Stimulated activated CD8-positive, alpha-beta memory T cell treated with anti-CD3 and anti-CD28 coated beads, Interleukin-4, amount 100 ng/mL, for 48 hours (primary cell): Measurements from ENCODE around the gene NVL.
A peak's percentile ranks its signal among the peaks of the same experiment; 100 is the strongest.
"Not testable (repeated sequence)": the region's sequence is repeated elsewhere in the genome, so short reads cannot be mapped to it uniquely, and the experiment has no call there.

Experiments
- DNase-seq: peaks from one replicate; pipeline ENCODE4 v3.0.0-alpha.2; 2020

NVL gene

DNA sequence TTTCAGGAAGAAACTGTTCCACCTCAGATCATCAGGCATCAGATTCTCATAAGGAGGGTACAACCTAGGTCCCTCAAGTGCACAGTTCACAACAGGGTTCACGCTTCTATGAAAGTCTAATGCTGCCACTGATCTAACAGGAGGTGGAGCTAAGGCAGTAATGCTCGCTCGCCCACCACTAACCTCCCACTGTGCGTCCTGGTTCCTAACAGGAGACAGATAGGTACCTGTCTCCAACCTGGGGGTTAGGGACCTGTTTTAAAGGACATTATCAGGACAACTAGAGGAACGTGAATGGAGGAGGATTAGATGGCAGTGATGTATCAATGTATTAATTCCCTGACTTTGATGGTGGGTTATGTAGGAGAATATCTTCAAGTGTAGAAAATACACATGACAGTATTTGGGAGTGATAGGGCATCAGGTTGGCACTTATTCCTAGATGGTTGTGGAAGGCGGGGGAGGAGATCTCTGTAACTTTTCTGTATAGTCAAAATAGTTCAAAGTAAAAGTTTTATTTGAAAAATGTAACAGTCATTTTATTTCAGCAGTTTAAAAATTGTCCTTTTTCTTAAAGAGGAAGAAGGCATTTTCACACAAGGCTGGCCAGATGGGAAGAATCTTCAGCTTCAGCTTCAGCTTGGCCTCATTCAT, 103.0 kb downstream of the NVL start:
- no peak for DNase-seq

DNA sequence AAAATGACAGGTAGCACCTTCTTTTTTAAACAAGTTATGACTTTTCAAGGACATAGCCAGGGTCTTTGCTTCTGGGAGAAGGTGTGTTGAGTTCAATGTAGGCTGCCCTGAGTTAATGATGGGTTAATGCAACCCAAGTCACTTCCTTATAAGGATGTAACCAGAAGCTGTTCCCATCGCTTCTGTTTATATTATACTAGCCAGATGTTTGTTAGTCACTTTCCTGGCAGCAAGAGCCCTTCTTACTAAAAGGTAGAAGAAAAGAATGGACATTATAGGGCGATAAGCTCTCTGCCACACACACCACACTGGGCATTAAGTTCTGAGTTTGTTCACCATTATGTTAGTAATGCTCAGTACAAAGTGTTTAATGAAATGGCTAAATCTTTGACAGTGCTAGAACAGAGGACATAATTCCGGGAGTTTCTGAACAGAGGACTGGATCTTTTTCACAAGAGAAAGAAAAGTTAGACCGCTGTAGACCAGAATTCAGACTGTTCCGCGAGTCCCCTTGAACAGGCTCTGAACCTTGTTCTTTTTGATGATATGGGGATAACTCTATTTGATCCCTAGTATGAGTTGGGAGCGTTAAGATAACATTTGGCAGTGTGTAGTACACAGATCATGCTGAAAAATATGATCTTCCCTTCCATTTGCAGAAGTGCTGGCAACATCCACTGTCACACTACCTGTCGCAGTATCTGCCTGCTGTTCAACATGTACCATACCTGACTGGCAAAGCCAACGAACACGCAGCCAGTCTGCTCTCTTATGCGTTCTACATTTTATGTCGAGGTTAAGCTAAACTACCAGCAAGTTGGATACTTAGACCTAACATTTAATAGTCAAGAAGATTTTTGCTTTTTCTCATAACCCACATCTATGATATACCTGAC, 105.9 kb downstream of the NVL start:
- DNase-seq = no peak

- DNase-seq = no peak
Observed at GRCh38 chr1:224219612-224220059, 110.3 kb downstream of the NVL start.

DNA sequence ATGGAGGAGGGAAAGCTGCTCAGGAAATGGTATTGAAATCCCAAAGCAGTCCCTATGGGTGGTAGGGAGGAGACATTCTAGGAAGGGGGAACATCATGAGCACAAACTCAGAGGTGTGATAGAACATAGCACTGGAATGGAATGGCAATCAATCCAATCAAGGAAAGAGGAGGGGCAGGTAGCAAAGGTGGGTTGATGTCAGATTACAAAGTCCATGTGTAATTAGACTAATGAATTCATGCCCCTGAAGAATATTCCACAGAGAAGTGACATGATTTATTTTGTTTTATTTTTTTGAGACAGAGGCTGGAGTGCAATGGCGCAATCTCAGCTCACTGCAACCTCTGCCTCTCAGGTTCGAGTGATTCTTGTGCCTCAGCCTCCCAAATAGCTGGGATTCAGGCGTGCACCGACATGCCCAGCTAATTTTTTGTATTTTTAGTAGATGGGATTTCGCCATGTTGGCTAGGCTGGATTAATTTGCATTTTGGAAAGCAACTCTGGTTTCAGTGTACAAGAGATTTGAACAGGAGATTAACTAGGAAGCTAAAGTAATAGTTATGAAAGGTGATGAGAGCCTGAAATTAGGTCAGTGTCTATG, 110.9 kb downstream of the NVL start:
- DNase-seq = no peak

DNA sequence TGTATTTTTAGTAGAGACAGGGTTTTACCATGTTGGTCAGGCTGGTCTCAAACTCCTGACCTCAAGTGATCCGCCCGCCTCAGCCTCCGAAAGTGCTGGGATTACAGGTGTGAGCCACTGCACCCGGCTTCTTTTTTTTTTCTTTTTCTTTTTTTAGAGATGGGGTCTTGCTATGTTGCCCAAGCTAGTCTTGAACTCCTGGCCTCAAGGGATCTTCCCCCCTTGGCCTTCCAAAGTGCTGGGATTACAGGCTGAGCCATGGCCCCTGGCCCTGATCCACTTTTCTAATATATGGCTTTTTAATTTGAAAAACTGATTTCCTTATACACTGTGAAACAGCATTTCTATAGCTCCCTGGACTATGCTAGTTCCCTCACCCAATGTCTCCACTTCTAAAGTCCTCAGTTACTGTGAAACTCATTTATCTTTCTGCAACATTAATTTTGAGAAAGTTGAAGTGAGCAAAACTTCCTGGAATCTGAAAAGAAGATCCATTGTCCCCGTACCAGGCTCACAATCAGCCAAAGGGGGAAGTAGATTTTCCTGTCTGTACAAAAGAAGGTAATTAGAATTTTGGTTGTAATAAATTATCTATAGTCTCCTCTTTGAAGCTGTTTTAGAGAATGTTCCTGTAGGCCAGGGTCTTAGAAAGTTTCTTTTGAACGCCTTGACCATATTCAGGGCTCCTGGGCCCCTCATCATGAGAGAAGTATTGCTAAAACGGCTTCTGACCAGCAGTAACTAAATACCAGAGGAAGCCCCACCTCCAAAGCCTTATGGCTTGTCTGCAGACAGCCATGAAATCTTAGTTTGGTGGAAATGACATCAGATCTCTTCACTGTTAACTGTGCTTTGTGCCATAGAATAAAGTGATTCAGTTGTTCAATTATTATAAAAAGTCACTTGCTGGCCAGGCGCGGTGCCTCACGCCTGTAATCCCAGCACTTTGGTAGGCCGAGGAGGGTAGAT, 112.0 kb downstream of the NVL start:
- DNase-seq = no peak

GRCh38 chr1:224216382-224216781, 113.6 kb downstream of the NVL start:
- no peak for DNase-seq

DNA sequence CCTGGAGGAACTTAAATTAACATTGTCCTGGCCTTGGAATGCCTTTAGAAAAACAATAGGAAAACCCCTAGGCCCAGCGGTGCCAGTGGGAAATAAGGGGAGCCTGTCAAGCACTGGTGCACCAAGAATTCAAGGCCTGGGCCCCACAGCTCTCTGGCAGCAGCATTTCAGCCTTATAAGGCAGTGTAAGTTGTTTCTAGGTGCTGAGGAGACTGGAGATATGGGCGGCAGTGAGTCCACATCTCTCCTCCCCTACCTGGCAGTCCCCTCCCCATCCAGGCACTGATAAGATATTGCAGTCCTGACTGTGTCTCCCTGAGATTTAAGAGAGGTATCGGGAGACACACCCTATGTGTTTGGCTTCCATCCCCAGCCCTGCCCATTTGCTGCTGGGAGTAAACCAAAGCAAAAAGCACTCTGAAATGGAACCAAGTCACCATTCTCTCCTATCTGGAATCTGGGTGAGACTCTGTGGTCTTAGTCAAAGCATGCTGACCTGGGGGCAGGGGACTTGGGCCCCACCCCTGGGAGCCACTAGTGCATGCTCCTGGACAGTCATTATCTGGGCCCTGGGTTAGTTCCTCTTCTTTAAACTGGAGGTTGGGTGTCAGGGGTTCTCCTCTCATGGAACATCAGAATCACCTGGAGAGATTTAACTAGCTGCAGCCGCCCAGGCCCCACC, 116.4 kb downstream of the NVL start:
- DNase-seq = no peak

- no peak for DNase-seq
Observed at GRCh38 chr1:224212618-224213061, 117.3 kb downstream of the NVL start.

DNA sequence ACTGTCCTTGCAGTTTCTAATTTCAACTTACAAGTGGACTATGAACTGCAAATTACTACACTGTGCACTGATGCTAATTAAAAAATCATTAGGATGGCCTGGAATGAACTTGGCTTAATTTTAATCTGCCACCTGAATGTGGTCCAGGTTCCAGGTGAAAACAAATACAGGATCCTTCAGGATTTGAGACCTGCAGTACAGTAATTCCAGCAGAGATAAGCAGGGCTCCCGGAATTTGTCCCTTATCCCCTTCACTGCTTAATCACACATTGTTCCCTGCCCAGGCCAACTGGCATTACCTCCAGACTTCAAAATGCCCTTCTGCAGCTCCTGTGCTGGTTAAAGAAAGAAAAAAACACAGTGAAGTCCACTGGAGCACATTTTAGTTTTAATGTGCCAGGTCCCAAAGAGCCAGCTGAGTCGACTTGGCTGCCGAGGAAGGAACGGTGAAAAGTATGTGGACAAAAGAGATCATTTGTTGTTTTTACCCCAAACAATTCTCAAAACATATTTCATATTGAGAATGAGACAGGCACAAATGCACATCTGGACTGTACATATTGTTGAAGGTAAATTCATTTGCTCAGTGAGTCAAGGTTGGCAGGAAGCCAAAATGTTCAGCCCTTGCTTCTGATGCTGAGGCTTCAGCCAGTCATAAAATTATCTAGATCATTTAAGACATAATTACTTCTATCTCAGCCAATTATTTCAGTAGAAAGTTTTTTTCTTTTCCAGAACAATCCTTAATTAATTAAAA, 118.6 kb downstream of the NVL start:
- DNase-seq = no peak

DNA sequence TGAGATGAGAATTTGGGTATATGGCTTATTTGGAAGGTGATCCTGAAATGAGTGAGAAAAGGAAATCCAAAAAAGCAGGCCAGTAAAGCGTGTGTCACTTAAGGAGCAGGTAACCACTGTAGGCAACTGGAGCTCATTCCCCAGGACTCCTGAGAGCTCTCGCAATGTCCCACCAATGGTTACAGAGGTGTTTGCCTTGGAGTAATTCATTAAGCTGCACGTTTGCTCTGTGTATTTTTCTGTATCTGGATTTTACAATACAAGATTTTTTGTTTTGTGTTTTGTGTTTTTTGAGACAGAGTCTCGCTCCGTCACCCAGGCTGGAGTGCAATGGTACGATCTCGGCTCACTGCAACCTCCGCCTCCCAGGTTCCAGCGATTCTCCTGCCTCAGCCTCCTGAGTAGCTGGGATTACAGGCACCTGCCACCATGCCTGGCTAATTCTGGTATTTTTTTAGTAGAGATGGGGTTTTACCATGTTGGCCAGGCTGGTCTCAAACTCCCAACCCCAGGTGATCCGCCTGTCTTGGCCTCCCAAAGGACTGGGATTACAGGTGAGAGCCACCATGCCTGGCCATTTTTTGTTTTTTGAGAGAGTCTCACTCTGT, 123.9 kb downstream of the NVL start:
- DNase-seq = not testable (repeated sequence)

DNA sequence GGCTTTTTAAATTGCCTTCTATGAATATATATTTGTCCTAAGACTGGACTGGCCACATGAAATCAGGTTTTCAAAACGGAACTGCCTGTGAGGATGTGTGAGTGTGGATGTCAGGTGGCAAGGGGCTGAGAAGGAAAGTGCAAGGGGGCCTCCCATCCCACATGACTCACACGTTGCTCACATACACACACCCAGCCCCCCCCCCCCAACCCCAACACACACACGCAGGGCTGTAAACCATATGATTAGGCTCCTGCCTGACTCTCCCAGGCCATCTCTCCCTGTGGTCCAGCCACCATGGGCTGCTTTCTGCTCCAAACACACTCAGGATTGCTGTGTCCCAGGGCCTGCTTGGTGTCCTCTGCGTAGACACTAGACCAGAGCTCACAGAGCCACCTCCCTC, 124.5 kb downstream of the NVL start:
- DNase-seq = peak; percentile 59

DNA sequence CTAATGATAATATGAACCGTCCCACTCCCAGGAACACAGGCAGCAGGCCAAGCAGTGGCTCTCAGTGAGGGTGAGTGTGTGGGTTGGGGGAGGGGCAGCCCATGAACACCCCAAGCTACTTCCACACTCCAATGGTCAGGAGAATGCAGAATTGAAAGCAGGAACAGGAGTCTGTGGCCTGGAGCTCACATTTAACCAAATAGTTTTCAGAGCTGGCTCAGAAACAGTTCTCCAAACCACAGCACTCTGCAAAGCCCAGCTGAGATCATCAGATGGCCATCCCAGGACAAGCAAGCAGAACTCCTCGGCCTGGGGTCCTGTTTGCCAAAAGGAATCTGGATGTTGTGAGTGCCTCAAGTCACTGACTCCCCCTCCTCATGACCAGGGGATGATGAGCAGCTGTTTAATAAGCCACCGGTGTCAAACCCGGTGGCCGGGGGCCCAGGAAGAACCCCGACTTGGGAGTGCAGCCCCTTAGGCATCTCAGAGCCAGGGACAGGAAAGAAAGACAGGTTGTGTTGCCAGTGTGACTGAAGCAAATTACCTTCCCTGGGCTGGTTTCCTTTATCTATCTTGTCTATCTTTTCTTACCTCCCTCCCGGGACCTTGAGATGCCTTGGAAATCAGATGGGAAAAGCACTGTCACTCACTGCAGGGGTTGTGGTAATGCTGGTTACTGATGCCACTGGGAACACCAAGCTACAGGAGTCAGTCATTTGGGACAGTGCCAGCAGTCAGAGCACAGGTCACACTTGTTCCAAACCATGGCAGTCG, 126.5 kb downstream of the NVL start:
- no peak for DNase-seq

DNA sequence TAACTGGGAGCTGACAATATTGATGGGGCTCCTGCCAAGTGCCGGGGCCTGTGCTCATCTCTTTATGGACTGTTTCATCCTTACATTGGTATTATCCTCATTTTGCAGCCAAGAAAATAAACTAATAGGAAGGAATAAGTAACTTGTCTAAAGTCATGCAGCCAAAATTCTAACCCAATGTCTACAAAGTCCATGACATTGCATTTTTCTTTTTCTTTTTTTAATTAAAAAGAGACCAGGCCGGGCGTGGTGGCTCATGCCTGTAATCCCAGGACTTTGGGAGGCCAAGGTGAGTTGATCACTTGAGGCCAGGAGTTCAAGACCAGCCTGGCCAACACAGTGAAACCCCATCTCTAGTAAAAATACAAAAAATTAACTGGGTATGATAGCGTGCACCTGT, 128.1 kb downstream of the NVL start:
- no peak for DNase-seq

DNA sequence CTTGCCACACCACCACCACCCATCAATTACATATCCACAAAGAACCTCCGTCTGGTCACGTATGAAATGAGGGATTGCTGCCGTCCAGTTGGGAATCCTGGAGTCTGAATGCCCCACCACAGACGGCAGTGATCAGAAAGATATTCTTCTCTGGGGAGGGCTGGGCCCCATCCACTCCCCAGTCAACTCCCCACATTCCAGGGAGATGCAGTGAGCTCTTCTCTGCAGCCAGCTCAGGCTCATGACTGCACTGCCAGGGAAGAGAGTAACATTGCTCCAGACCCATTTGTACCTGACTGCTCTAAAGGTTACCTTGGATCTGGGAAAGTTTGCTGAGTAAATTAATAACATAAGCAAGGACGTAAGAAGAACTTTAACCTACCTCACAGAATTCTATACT, 128.6 kb downstream of the NVL start:
- no peak for DNase-seq

- DNase-seq = no peak
Observed at GRCh38 chr1:224199679-224200078, 130.3 kb downstream of the NVL start.

DNA sequence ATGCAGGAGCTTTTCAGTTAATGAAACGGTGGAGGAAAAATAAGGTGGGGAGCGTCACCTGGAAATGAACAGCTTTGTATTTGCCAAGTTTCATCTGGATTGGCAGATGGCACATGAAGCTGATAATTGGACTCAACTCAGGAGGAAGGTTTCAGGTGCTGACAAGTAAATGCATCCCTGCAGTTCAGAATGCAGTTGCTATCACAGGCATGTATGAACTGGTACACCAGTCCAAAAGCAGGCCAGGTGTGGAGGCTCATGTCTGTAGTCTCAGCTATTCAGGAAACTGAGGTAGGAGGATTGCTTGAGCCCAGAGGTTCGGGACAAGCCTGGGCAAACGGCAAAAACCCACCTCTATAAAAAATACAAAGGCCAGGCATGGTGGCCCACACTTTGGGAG, 131.4 kb downstream of the NVL start:
- no peak for DNase-seq

GRCh38 chr1:224196813-224197600, 133.0 kb downstream of the NVL start:
- DNase-seq = no peak

DNA sequence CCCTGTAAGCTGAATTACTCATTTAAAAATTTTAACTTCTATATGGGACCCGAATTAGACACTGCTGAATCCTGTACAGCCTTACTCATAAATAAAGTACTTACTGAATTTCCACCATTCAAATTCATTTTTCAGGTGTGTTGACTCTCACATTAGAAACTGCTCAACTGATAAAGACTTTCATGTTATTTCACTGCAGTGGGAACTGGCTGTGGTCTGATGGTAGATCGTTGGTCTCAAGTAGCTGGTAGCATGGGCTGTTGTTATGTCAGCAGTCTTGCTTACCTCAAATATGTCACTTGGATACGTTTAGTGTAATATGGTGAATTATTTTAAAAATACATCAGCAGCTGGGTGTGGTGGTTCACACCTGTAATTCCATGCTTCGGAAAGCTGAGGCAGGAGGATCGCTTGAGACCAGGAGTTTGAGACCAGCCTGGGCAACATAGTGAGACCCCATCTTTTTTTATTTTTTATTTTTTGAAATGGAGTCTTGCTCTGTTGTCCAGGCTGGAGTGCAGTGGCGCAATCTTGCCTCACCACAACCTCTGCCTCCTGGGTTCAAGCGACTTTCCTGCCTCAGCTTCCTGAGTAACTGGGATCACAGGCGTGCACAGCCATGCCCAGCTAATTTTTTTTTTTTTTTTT, 136.5 kb downstream of the NVL start:
- no peak for DNase-seq
